Measurements from ENCODE around the gene PPWD1. TPM values are rescaled to one million over a fixed set of nuclear protein-coding genes. Genes with fewer than 3 reads are reported as not detected.

Gene PPWD1
- total and polyA plus RNA-seq, 2 of the 13 experiments (the other 11 are each of a cell fraction or from before 2014, with no cell fraction given) = 7.4 to 44.3 TPM

DNA sequence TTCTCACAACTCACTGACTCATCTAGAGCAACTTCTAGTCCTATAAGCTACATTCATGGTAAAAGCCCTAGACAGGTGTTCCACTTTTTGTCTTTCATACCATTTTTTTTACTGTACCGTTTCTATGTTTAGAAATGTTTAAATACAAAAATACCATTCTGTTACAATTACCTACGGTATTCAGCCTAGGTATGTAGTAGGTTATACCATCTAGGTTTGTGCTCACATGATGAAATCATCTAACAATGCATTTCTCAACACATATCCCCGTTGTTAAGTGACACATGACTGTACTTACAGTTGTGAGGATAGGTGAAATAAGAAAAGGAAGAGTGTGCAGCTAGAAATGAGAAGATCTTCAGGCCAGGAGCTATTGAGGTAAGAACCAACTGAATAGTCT, 6.4 kb upstream of the PPWD1 start:
- peak; percentile 4 for DNase-seq (ENCODE audit: low spot score)
- Histone ChIP-seq H3K36me3 (replicated peaks in 1 of 2; ENCODE audit: control insufficient read depth in 1 of 2, insufficient read depth in 2 of 2, low read length in 2 of 2) (peaks cover 2 to 8% of the 10 kb centered on the region in 2 experiments; a peak in 4 of 5 replicates), H3K4me3 (replicated peaks in 1 of 3; ENCODE audit: insufficient read depth in 1 of 3, low read depth in 2 of 3, low read length in 3 of 3) (no peak overlapping the region), H3K9ac (ENCODE audit: insufficient read depth, low read depth, low read length) (no peak overlapping the region), H3K4me2 (ENCODE audit: low read depth, low read length) (peak overlapping the region; percentile 38; the same call in 1 of the 2 replicates), H2AFZ (ENCODE audit: low read length) (peak overlapping the region; percentile 17), H3K9me3 (ENCODE audit: low read length) (no peaks in the 10 kb centered on the region), H3K79me2 (ENCODE audit: insufficient read depth, low read length) (peaks cover 16% of the 10 kb centered on the region), H3K27me3 (ENCODE audit: control insufficient read depth in 1 of 2, insufficient read depth in 2 of 2, low read length in 2 of 2) (no peaks in the 10 kb centered on the region), H3K27ac (ENCODE audit: extremely low read length, insufficient read depth, low read length) (peak overlapping the region; percentile 66), H3K4me1 (ENCODE audit: insufficient read depth, low read length) (peaks cover 30% of the 10 kb centered on the region), H4K20me1 (ENCODE audit: insufficient read depth, low read length) (no peaks in the 10 kb centered on the region)
- ChIA-PET POLR2A (no interaction called here), CTCF (ENCODE audit: low intra/inter-chr PET ratio, low total read pairs) (no interaction called here)
- BruUV-seq (replicated peaks) = no TSS peak
- no peak for FAIRE-seq
- no peak; the same call in 2 of the 3 replicates for ATAC-seq
- WGBS (ENCODE audit: low lambda C conversion rate) = 65% methylated on average over 3 of the region's 3 CpGs
- intact Hi-C loops (cut with micrococcal nuclease; ENCODE audit: unreplicated experiment) = no loop called here
- TF ChIP-seq, protein P1, sequence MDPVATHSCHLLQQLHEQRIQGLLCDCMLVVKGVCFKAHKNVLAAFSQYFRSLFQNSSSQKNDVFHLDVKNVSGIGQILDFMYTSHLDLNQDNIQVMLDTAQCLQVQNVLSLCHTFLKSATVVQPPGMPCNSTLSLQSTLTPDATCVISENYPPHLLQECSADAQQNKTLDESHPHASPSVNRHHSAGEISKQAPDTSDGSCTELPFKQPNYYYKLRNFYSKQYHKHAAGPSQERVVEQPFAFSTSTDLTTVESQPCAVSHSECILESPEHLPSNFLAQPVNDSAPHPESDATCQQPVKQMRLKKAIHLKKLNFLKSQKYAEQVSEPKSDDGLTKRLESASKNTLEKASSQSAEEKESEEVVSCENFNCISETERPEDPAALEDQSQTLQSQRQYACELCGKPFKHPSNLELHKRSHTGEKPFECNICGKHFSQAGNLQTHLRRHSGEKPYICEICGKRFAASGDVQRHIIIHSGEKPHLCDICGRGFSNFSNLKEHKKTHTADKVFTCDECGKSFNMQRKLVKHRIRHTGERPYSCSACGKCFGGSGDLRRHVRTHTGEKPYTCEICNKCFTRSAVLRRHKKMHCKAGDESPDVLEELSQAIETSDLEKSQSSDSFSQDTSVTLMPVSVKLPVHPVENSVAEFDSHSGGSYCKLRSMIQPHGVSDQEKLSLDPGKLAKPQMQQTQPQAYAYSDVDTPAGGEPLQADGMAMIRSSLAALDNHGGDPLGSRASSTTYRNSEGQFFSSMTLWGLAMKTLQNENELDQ (CRISPR knock-in tag; IDR thresholded peaks at IDR 0.05; ENCODE audit: borderline replicate concordance) = no peak
- TF ChIP-seq, protein P2, sequence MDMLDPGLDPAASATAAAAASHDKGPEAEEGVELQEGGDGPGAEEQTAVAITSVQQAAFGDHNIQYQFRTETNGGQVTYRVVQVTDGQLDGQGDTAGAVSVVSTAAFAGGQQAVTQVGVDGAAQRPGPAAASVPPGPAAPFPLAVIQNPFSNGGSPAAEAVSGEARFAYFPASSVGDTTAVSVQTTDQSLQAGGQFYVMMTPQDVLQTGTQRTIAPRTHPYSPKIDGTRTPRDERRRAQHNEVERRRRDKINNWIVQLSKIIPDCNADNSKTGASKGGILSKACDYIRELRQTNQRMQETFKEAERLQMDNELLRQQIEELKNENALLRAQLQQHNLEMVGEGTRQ (IDR thresholded peaks at IDR 0.05; ENCODE audit: low read depth, low read length) = no peak
- TF ChIP-seq, protein P2 (CRISPR knock-in tag; IDR thresholded peaks at IDR 0.05; ENCODE audit: borderline replicate concordance) = no peak
- no peak for TF ChIP-seq NFATC3 (CRISPR knock-in tag; IDR thresholded peaks at IDR 0.05)
- TF ChIP-seq, protein P3, sequence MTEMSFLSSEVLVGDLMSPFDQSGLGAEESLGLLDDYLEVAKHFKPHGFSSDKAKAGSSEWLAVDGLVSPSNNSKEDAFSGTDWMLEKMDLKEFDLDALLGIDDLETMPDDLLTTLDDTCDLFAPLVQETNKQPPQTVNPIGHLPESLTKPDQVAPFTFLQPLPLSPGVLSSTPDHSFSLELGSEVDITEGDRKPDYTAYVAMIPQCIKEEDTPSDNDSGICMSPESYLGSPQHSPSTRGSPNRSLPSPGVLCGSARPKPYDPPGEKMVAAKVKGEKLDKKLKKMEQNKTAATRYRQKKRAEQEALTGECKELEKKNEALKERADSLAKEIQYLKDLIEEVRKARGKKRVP (CRISPR knock-in tag; IDR thresholded peaks at IDR 0.05) = peak in 1 of 2 experiments; percentile 21; a peak in 1 of 4 replicates
- TF ChIP-seq ZNF768 (CRISPR knock-in tag; IDR thresholded peaks at IDR 0.05) = no peak
- TF ChIP-seq ZNF33A (CRISPR knock-in tag; IDR thresholded peaks at IDR 0.05; ENCODE audit: borderline replicate concordance) = 0 out of 2 replicates have a peak, but pooled peaks have one; percentile 29
- TF ChIP-seq, protein P4, sequence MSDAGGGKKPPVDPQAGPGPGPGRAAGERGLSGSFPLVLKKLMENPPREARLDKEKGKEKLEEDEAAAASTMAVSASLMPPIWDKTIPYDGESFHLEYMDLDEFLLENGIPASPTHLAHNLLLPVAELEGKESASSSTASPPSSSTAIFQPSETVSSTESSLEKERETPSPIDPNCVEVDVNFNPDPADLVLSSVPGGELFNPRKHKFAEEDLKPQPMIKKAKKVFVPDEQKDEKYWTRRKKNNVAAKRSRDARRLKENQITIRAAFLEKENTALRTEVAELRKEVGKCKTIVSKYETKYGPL (CRISPR knock-in tag; IDR thresholded peaks at IDR 0.05) = no peak
- in situ Hi-C loops (cut with HindIII; ENCODE audit: extremely low pct_ligation_motif_present, low pct_unique_long_range_greater_than_20kb) = no loop called here

Measured in HepG2 (cell line).